CD4-positive, alpha-beta T cell (primary cell): Measurements from ENCODE around the gene SH3D19. TPM values are rescaled to one million over a fixed set of nuclear protein-coding genes. Genes with fewer than 3 reads are reported as not detected.

ENCODE experiments used
- ATAC-seq: fragments of 200-7000 bp; cut with Tn5 transposase; one replicate; pipeline ENCODE4 v1.10.0; 2022; ENCODE audit warnings: mild to moderate bottlenecking; ENCODE audit not compliant: poor library complexity
- CTCF ChIA-PET: fragments of 350-600 bp; sonication (Branson Sonifier 250); formaldehyde crosslinking; loops from one replicate; lab custom pipeline; 2021; ENCODE audit warnings: antibody characterized with exemption, inconsistent platforms; lab: Charles Lee
- POLR2A ChIA-PET: fragments of 350-600 bp; sonication (Branson Sonifier 250); formaldehyde crosslinking; loops from one replicate; lab custom pipeline; 2021; ENCODE audit warnings: antibody characterized with exemption, inconsistent platforms; lab: Charles Lee
- DNase-seq, 14 experiments: peaks; one replicate each; pipeline ENCODE4 v3.0.0-alpha.2; 2013 to 2020; ENCODE audit warnings: mixed read lengths in 2 of 14
- H3K27ac ChIP-seq, 2 donors: one replicate each; pipeline versions ENCODE4 v1.5.1 to v1.7.0; 2013; ENCODE audit warnings: low read length in 2 of 2, low read depth in 1 of 2, mild to moderate bottlenecking in 1 of 2
- H3K27me3 ChIP-seq, 2 experiments: 1 replicate in 1 of 2; 2 replicates in 1 of 2; pipeline versions ENCODE4 v1.6.1 to v1.7.0; 2013; ENCODE audit warnings: low read length in 2 of 2, control low read depth in 1 of 2, mild to moderate bottlenecking in 1 of 2, moderate library complexity in 1 of 2; ENCODE audit not compliant: insufficient read depth in 2 of 2, control insufficient read depth in 1 of 2
- H3K36me3 ChIP-seq: one replicate; pipeline ENCODE4 v1.6.1; 2013; ENCODE audit warnings: low read length, control low read depth; ENCODE audit not compliant: insufficient read depth
- H3K4me1 ChIP-seq: one replicate; pipeline ENCODE4 v1.6.1; 2013; ENCODE audit warnings: low read length, control low read depth; ENCODE audit not compliant: insufficient read depth
- H3K4me3 ChIP-seq: one replicate; pipeline ENCODE4 v1.5.1; 2013; ENCODE audit warnings: mild to moderate bottlenecking, low read length, moderate library complexity
- H3K9me3 ChIP-seq, 2 experiments: 1 replicate in 1 of 2; 2 replicates in 1 of 2; pipeline versions ENCODE4 v1.6.1 to v1.7.0; 2013; ENCODE audit warnings: low read length in 2 of 2, mild to moderate bottlenecking in 2 of 2, control low read depth in 1 of 2, moderate library complexity in 1 of 2; ENCODE audit not compliant: control insufficient read depth in 1 of 2, insufficient read depth in 1 of 2
- H3K27ac Mint-ChIP-seq: one replicate; pipeline ENCODE4 v1.8.0; 2020; ENCODE audit warnings: mixed read lengths
- H3K27me3 Mint-ChIP-seq: one replicate; pipeline ENCODE4 v1.8.0; 2021; ENCODE audit warnings: mixed read lengths
- H3K36me3 Mint-ChIP-seq: one replicate; pipeline ENCODE4 v1.8.0; 2021; ENCODE audit warnings: low read depth, mixed read lengths
- H3K4me1 Mint-ChIP-seq: one replicate; pipeline ENCODE4 v1.8.0; 2021; ENCODE audit warnings: low read depth, mixed read lengths
- H3K4me3 Mint-ChIP-seq: one replicate; pipeline ENCODE4 v1.8.0; 2020; ENCODE audit warnings: mild to moderate bottlenecking, mixed read lengths
- H3K9me3 Mint-ChIP-seq: one replicate; pipeline ENCODE4 v1.8.0; 2020; ENCODE audit warnings: mixed read lengths
- CTCF ChIP-seq: fragments of 200-600 bp; IDR thresholded peaks from one replicate; pipeline ENCODE4 v1.8.0; 2022; ENCODE audit warnings: antibody characterized with exemption, mild to moderate bottlenecking
- intact Hi-C, 2 experiments: fragments of 100-400 bp; cut with DNase I in 1 of 2; cut with micrococcal nuclease in 1 of 2; formaldehyde crosslinking; loops; one replicate each; pipeline versions ENCODE4 v1.15.1 to v1.9.0; 2023 to 2025; cut with DNase I, micrococcal nuclease
- total RNA-seq, 174 experiments: library from RNA in 2 of 174; stranded (reverse) in 2 of 174; gene quantifications; one replicate each; pipeline ENCODE4 v1.2.3 and lab custom pipeline; 2021 to 2026

SH3D19 gene
- total RNA-seq, 2 experiments from 2014 or later, result 0.27 TPM; not detected in 1

GRCh38 chr4:151143811-151144210 lies 181.6 kb downstream of the SH3D19 start:
- H3K4me1 ChIP-seq, result no peaks in the 10 kb centered on the region
- no peak for DNase-seq
- no peak for TF ChIP-seq CTCF
- H3K36me3 ChIP-seq, result no peaks in the 10 kb centered on the region
- no peaks in the 10 kb centered on the region for H3K27me3 ChIP-seq
- no peak overlapping the region for H3K4me3 ChIP-seq
- POLR2A ChIA-PET, result no interaction called here
- no peaks in the 10 kb centered on the region for H3K9me3 ChIP-seq
- no peak overlapping the region for H3K27ac ChIP-seq
- Mint-ChIP-seq H3K4me1 (no peaks in the 10 kb centered on the region), H3K27me3 (no peaks in the 10 kb centered on the region), H3K9me3 (no peaks in the 10 kb centered on the region), H3K4me3 (no peak overlapping the region), H3K36me3 (no peaks in the 10 kb centered on the region), H3K27ac (no peak overlapping the region)
- no peak for ATAC-seq
- CTCF ChIA-PET, result interaction anchor here (0.7 kb wide), 1 partner anchor 503 kb away, joined by 3 read pairs; no protein-coding TSS in a partner anchor
- intact Hi-C loops, result no loop called here

- no peak overlapping the region for H3K4me3 ChIP-seq
- Mint-ChIP-seq H3K27me3 (no peaks in the 10 kb centered on the region), H3K9me3 (no peaks in the 10 kb centered on the region), H3K4me1 (no peaks in the 10 kb centered on the region), H3K27ac (no peak overlapping the region), H3K4me3 (no peak overlapping the region), H3K36me3 (no peaks in the 10 kb centered on the region)
- H3K9me3 ChIP-seq, result no peaks in the 10 kb centered on the region
- no peak for TF ChIP-seq CTCF
- no peak for ATAC-seq
- intact Hi-C loops, result no loop called here
- ChIA-PET POLR2A (interaction anchor here (0.8 kb wide), 1 partner anchor 399 kb away, joined by 3 read pairs; no protein-coding TSS in a partner anchor), CTCF (interaction anchor here (0.7 kb wide), 1 partner anchor 504 kb away, joined by 3 read pairs; no protein-coding TSS in a partner anchor)
- H3K4me1 ChIP-seq, result no peaks in the 10 kb centered on the region
- H3K27ac ChIP-seq, result no peak overlapping the region
- H3K27me3 ChIP-seq, result no peaks in the 10 kb centered on the region
- H3K36me3 ChIP-seq, result no peaks in the 10 kb centered on the region
- DNase-seq, result no peak
Measured at GRCh38 chr4:151143162-151143561, 182.2 kb downstream of the SH3D19 start.

GRCh38 chr4:151142758-151143157 lies 182.6 kb downstream of the SH3D19 start:
- ChIA-PET CTCF (no interaction called here), POLR2A (interaction anchor here (0.8 kb wide), 1 partner anchor 400 kb away, joined by 3 read pairs; no protein-coding TSS in a partner anchor)
- Histone ChIP-seq H3K27me3 (no peaks in the 10 kb centered on the region), H3K27ac (no peak overlapping the region), H3K4me3 (no peak overlapping the region), H3K9me3 (no peaks in the 10 kb centered on the region), H3K4me1 (no peaks in the 10 kb centered on the region), H3K36me3 (no peaks in the 10 kb centered on the region)
- Mint-ChIP-seq H3K9me3 (no peaks in the 10 kb centered on the region), H3K36me3 (no peaks in the 10 kb centered on the region), H3K4me1 (no peaks in the 10 kb centered on the region), H3K4me3 (no peak overlapping the region), H3K27me3 (no peaks in the 10 kb centered on the region), H3K27ac (no peak overlapping the region)
- ATAC-seq (no peak), DNase-seq (no peak)
- intact Hi-C loops, result no loop called here
- no peak for TF ChIP-seq CTCF
